GM12878 (cell line): ENCODE results near the gene HHAT.

Experiments used
- CTCF ChIP-seq, 3 experiments: IDR thresholded peaks in 2 of 3; conservative IDR thresholded peaks in 1 of 3; 2 replicates each; pipeline ENCODE4 v1.5.1; 2011; ENCODE audit warnings: low read depth in 3 of 3, low read length in 3 of 3, mild to moderate bottlenecking in 3 of 3, control low read depth in 2 of 3, moderate library complexity in 2 of 3, inconsistent platforms in 1 of 3, mixed read lengths in 1 of 3; ENCODE audit not compliant: control insufficient read depth in 2 of 3, insufficient read depth in 1 of 3; ENCODE audit errors: extremely low read depth in 1 of 3
- FOXM1 ChIP-seq: IDR thresholded peaks from 2 replicates; pipeline ENCODE4 v1.6.1; 2012; ENCODE audit warnings: low read depth, mild to moderate bottlenecking, inconsistent platforms, low read length, moderate library complexity
- NR2C2 ChIP-seq: IDR thresholded peaks from 2 replicates; pipeline ENCODE4 v1.6.1; 2011; ENCODE audit warnings: borderline replicate concordance, low read depth; ENCODE audit not compliant: control insufficient read depth, insufficient read length
- PAX5 ChIP-seq: IDR thresholded peaks from 2 replicates; pipeline ENCODE4 v1.6.1; 2011; ENCODE audit warnings: low read depth, low read length, borderline replicate concordance
- REST ChIP-seq: IDR thresholded peaks from 2 replicates; pipeline ENCODE4 v1.6.1; 2012; ENCODE audit warnings: mild to moderate bottlenecking, low read depth, low read length
- RFX5 ChIP-seq: IDR thresholded peaks from 2 replicates; pipeline ENCODE4 v1.6.1; 2011; ENCODE audit warnings: low read depth, low read length, improper control_type of control experiment
- TCF12 ChIP-seq: IDR thresholded peaks from 2 replicates; pipeline ENCODE4 v1.6.1; 2011; ENCODE audit warnings: low read depth, mild to moderate bottlenecking, low read length
- ZBTB4 ChIP-seq: fragments of 450-650 bp; formaldehyde crosslinking; IDR thresholded peaks from 2 replicates; pipeline ENCODE4 v1.4.0; 2022; ENCODE audit warnings: mild to moderate bottlenecking, moderate library complexity
- ZNF592 ChIP-seq: fragments of 450-650 bp; IDR thresholded peaks from 2 replicates; pipeline ENCODE4 v1.6.1; 2017; ENCODE audit warnings: mild to moderate bottlenecking, moderate library complexity

GRCh38 chr1:210558302-210558701 is 229.6 kb downstream of the HHAT start:
- no peak for TF ChIP-seq ZNF592
- no peak for TF ChIP-seq RFX5
- TF ChIP-seq PAX5, result no peak
- no peak for TF ChIP-seq CTCF (IDR thresholded peaks at IDR 0.05 in 2 of 3, conservative IDR thresholded peaks at IDR 0.05 in 1 of 3; ENCODE audit: control insufficient read depth in 2 of 3, extremely low read depth in 1 of 3, insufficient read depth in 1 of 3, low read depth in 3 of 3, low read length in 3 of 3)
- no peak for TF ChIP-seq TCF12
- no peak for TF ChIP-seq FOXM1
- TF ChIP-seq NR2C2, result no peak
- no peak for TF ChIP-seq REST
- no peak for TF ChIP-seq ZBTB4 (CRISPR knock-in tag)
